Measurements from ENCODE around the gene NOC2L. TPM values are rescaled to one million over a fixed set of nuclear protein-coding genes. Genes with fewer than 3 reads are reported as not detected.

Gene NOC2L
- total RNA-seq, 1 experiment from 2014 or later, result 130 TPM

- H3K4me1 ChIP-seq (ENCODE audit: insufficient read depth, low read length), result no peaks in the 10 kb centered on the region
- H3K4me2 ChIP-seq (ENCODE audit: insufficient read depth, insufficient read length, low read length), result no peak overlapping the region
- Mint-ChIP-seq H3K9me3 (no peaks in the 10 kb centered on the region), H3K4me1 (peaks cover 13 to 30% of the 10 kb centered on the region in 2 experiments), H3K4me3 (no peak overlapping the region; a peak in 1 of 5 replicates), H3K27me3 (ENCODE audit: low read depth) (peaks cover 76% of the 10 kb centered on the region), H3K27ac (no peak overlapping the region), H3K36me3 (ENCODE audit: insufficient read depth in 1 of 3, low read depth in 3 of 3) (no peaks in the 10 kb centered on the region)
- no peak overlapping the region for H4K91ac ChIP-seq (ENCODE audit: insufficient read length, low read depth, low read length)
- DNase-seq, result peak; percentile 29
- no peak overlapping the region for H2AK5ac ChIP-seq (ENCODE audit: insufficient read length, low read length)
- no peak overlapping the region for H2BK20ac ChIP-seq (ENCODE audit: low read depth, low read length, poor library complexity, severe bottlenecking)
- H3K14ac ChIP-seq (ENCODE audit: insufficient read depth, low read length), result no peak overlapping the region
- no peaks in the 10 kb centered on the region for H3K79me2 ChIP-seq (ENCODE audit: insufficient read depth, low read length)
- H3K9ac ChIP-seq (ENCODE audit: extremely low read depth, insufficient read length, low read length), result no peak overlapping the region
- no CpG with 5 or more reads among the region's 22 CpGs for WGBS (ENCODE audit: extremely low coverage, insufficient read length, low lambda C conversion rate)
- H3K23me2 ChIP-seq (ENCODE audit: insufficient read length, low read depth, low read length, poor library complexity, severe bottlenecking), result peaks cover 13% of the 10 kb centered on the region
- no peak overlapping the region for H4K8ac ChIP-seq (replicated peaks; ENCODE audit: insufficient read length, low read depth, low read length)
- no peak overlapping the region for H2BK120ac ChIP-seq (ENCODE audit: low read depth, low read length, poor library complexity, severe bottlenecking)
- H3K23ac ChIP-seq (ENCODE audit: insufficient read length, low read depth, low read length), result no peak overlapping the region
- no peaks in the 10 kb centered on the region for H3K9me3 ChIP-seq (ENCODE audit: control insufficient read depth, low read depth, low read length)
- no peak overlapping the region for H2BK5ac ChIP-seq (ENCODE audit: insufficient read length, low read length)
- no peaks in the 10 kb centered on the region for H4K20me1 ChIP-seq (ENCODE audit: control insufficient read depth, insufficient read depth, insufficient read length)
- no peak overlapping the region for H3K56ac ChIP-seq (ENCODE audit: insufficient read length, low read depth, low read length)
- H2BK12ac ChIP-seq (ENCODE audit: insufficient read length, low read depth, low read length), result no peak overlapping the region
- H3T11ph ChIP-seq (ENCODE audit: low read length), result no peak overlapping the region
- H3K4ac ChIP-seq (ENCODE audit: low read depth, low read length), result no peak overlapping the region
- no peak for TF ChIP-seq CTCF (conservative IDR thresholded peaks at IDR 0.05)
- no peak overlapping the region for H3K27ac ChIP-seq (ENCODE audit: insufficient read length, low read depth, low read length)
- no peaks in the 10 kb centered on the region for H3K79me1 ChIP-seq (ENCODE audit: insufficient read depth, low read depth, low read length, poor library complexity, severe bottlenecking)
- no peak overlapping the region for H2BK15ac ChIP-seq (ENCODE audit: low read depth, low read length)
- H3K27me3 ChIP-seq (ENCODE audit: insufficient read depth, low read length), result peaks cover 18% of the 10 kb centered on the region; the same call in 1 of the 2 replicates
- H2AFZ ChIP-seq (ENCODE audit: low read length), result no peak overlapping the region
- H4K5ac ChIP-seq (ENCODE audit: insufficient read length, low read depth, low read length), result no peak overlapping the region
- no peak overlapping the region for H3K18ac ChIP-seq (ENCODE audit: insufficient read length, low read depth, low read length)
These were observed 44.8 kb upstream of the NOC2L start for GRCh38 chr1:1003618-1004419.

Measured in H9 (cell line).